Skeletal muscle satellite cell (primary cell): ENCODE measurements around the gene PRKCB.

ENCODE experiments used
- H3K27me3 ChIP-seq: 2 replicates; pipeline ENCODE4 v1.7.0; 2013; ENCODE audit warnings: low read length; ENCODE audit not compliant: control insufficient read depth, insufficient read depth
- H3K36me3 ChIP-seq: 2 replicates; pipeline ENCODE4 v1.7.0; 2013; ENCODE audit warnings: mild to moderate bottlenecking, control low read depth, low read length; ENCODE audit not compliant: insufficient read depth
- H3K4me1 ChIP-seq: 2 replicates; pipeline ENCODE4 v1.7.0; 2013; ENCODE audit warnings: low read length; ENCODE audit not compliant: control insufficient read depth, insufficient read depth
- H3K4me2 ChIP-seq: 2 replicates; pipeline ENCODE4 v1.7.0; 2013; ENCODE audit warnings: mild to moderate bottlenecking, low read length
- H3K4me3 ChIP-seq: 2 replicates; pipeline ENCODE4 v1.7.0; 2013; ENCODE audit warnings: low read length
- H3K9ac ChIP-seq: 2 replicates; pipeline ENCODE4 v1.7.0; 2013; ENCODE audit warnings: mild to moderate bottlenecking, low read depth, low read length, moderate library complexity
- H3K9me3 ChIP-seq: replicated peaks from 2 replicates; pipeline ENCODE4 v1.7.0; 2013; ENCODE audit warnings: mild to moderate bottlenecking, control low read depth, low read length

Gene PRKCB

GRCh38 chr16:24135624-24136565, 300.1 kb downstream of the PRKCB start:
- Histone ChIP-seq H3K9ac (no peak overlapping the region), H3K36me3 (no peaks in the 10 kb centered on the region), H3K4me1 (no peaks in the 10 kb centered on the region), H3K4me2 (no peak overlapping the region), H3K9me3 (peaks cover 2% of the 10 kb centered on the region), H3K4me3 (no peak overlapping the region), H3K27me3 (no peaks in the 10 kb centered on the region)

GRCh38 chr16:24138024-24138423, 302.2 kb downstream of the PRKCB start:
- Histone ChIP-seq H3K27me3 (no peaks in the 10 kb centered on the region), H3K4me2 (no peak overlapping the region), H3K36me3 (no peaks in the 10 kb centered on the region)

GRCh38 chr16:24138575-24138974, 302.8 kb downstream of the PRKCB start:
- H3K27me3 ChIP-seq: no peaks in the 10 kb centered on the region
- H3K9ac ChIP-seq: no peak overlapping the region
- no peaks in the 10 kb centered on the region for H3K36me3 ChIP-seq
- no peak overlapping the region for H3K4me2 ChIP-seq
- no peak overlapping the region for H3K4me3 ChIP-seq
- no peaks in the 10 kb centered on the region for H3K4me1 ChIP-seq
- peaks cover 2% of the 10 kb centered on the region for H3K9me3 ChIP-seq

More at GRCh38 chr16:24138024-24138423, 302.2 kb downstream of the PRKCB start:
- H3K9me3 ChIP-seq: peaks cover 2% of the 10 kb centered on the region
- H3K4me1 ChIP-seq: no peaks in the 10 kb centered on the region
- no peak overlapping the region for H3K9ac ChIP-seq
- no peak overlapping the region for H3K4me3 ChIP-seq

- Histone ChIP-seq H3K9ac (no peak overlapping the region), H3K27me3 (no peaks in the 10 kb centered on the region), H3K36me3 (no peaks in the 10 kb centered on the region), H3K4me2 (no peak overlapping the region), H3K9me3 (peaks cover 2% of the 10 kb centered on the region), H3K4me1 (no peaks in the 10 kb centered on the region), H3K4me3 (no peak overlapping the region)
Observed at GRCh38 chr16:24139282-24139681, 303.5 kb downstream of the PRKCB start.

DNA sequence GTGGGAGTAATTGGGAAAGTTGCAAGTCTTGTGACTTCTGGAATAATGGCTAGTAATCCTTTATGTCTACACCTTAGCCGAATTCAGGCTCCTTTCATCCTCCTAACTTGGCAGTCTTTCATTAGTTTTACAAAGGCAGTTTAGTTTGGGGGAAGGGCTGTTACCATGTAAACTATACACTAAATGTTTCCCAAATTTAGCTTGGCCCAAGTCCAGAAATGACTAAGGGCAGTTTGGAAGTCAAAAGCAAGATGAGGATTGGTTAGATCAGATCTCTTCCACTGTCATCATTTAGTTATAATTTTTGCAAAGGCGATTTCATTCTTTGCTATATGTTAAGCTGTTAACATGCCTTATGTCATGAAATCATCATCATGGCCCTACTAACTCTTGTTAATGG, 304.9 kb downstream of the PRKCB start:
- no peaks in the 10 kb centered on the region for H3K36me3 ChIP-seq

GRCh38 chr16:24141466-24141865, 305.7 kb downstream of the PRKCB start:
- no peaks in the 10 kb centered on the region for H3K4me1 ChIP-seq

More for the DNA sequence above, 304.9 kb downstream of the PRKCB start:
- no peaks in the 10 kb centered on the region for H3K27me3 ChIP-seq
- H3K4me3 ChIP-seq: no peak overlapping the region
- no peaks in the 10 kb centered on the region for H3K4me1 ChIP-seq
- peaks cover 2% of the 10 kb centered on the region for H3K9me3 ChIP-seq
- no peak overlapping the region for H3K9ac ChIP-seq
- H3K4me2 ChIP-seq: no peak overlapping the region

GRCh38 chr16:24141917-24142316, 306.1 kb downstream of the PRKCB start:
- Histone ChIP-seq H3K4me2 (no peak overlapping the region), H3K4me3 (no peak overlapping the region), H3K27me3 (no peaks in the 10 kb centered on the region), H3K4me1 (no peaks in the 10 kb centered on the region), H3K36me3 (no peaks in the 10 kb centered on the region), H3K9me3 (peaks cover 2% of the 10 kb centered on the region), H3K9ac (no peak overlapping the region)

More at GRCh38 chr16:24141466-24141865, 305.7 kb downstream of the PRKCB start:
- Histone ChIP-seq H3K36me3 (no peaks in the 10 kb centered on the region), H3K9ac (no peak overlapping the region), H3K27me3 (no peaks in the 10 kb centered on the region), H3K9me3 (peaks cover 2% of the 10 kb centered on the region), H3K4me2 (no peak overlapping the region), H3K4me3 (no peak overlapping the region)

DNA sequence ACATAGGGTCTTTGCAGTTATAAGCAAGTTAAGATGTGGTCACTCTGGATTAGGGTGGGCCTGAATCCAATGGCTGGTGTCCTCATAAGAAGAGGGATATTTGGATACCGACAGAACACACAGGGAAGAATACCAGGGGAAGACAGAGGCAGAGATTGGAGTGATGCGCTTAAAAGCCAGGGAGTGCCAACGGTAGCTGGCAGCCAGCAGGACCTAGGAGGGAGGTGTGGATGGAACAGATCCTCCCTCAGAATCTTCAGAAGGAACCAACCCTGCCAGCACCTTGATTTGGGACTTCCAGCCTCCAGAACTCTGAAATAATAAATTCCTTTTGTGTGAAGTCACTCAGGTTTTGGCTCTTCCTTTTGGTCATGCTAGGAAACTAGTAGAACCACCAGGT, 310.1 kb downstream of the PRKCB start:
- Histone ChIP-seq H3K4me1 (no peaks in the 10 kb centered on the region), H3K4me3 (no peak overlapping the region), H3K4me2 (no peak overlapping the region), H3K9ac (no peak overlapping the region), H3K9me3 (no peaks in the 10 kb centered on the region), H3K36me3 (no peaks in the 10 kb centered on the region), H3K27me3 (no peaks in the 10 kb centered on the region)

- Histone ChIP-seq H3K27me3 (no peaks in the 10 kb centered on the region), H3K4me2 (no peak overlapping the region), H3K4me3 (no peak overlapping the region), H3K9me3 (no peaks in the 10 kb centered on the region), H3K9ac (no peak overlapping the region), H3K36me3 (no peaks in the 10 kb centered on the region), H3K4me1 (no peaks in the 10 kb centered on the region)
Observed at GRCh38 chr16:24146518-24146917, 310.7 kb downstream of the PRKCB start.

DNA sequence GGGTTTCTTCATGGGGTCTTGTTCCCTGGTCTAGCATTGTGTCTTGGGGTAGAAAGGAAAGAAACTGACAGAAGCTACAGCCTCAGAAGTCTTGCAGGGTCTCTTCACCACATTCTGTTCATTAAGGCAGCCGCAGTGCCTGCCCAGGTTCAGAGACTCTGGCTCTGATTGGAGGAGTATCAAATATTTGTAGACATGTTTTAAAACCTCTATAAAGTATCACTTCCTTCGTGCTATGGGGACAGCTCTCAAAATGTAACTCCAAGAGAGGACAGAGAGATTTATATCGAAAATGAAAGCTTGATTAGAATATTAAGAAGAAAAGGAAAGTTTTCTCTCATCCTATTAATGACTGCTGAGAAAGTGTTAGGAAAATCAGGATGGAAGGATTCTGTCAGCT, 313.3 kb downstream of the PRKCB start:
- no peak overlapping the region for H3K4me3 ChIP-seq
- no peak overlapping the region for H3K4me2 ChIP-seq
- H3K9ac ChIP-seq: no peak overlapping the region
- H3K27me3 ChIP-seq: no peaks in the 10 kb centered on the region
- no peaks in the 10 kb centered on the region for H3K4me1 ChIP-seq
- no peaks in the 10 kb centered on the region for H3K9me3 ChIP-seq
- no peaks in the 10 kb centered on the region for H3K36me3 ChIP-seq

DNA sequence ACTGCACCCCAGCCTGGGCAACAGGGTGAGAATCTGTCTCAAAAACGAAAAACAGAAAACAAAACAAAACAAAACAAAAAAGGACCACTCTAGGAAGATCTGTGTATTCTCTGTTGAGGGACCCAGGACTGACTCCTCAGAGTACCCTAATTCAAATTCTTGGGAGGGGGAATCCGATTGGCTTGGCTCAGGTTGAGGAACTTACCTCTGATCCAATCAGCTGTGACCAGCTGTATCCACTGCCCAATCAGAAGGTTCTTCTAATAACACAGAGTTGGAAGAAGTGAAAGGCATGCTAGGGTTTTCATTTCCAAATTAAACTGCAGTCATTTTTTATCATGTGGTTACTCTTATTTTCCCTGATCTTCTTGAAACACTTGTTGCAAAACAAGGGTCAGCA, 314.5 kb downstream of the PRKCB start:
- no peak overlapping the region for H3K4me2 ChIP-seq
- no peak overlapping the region for H3K9ac ChIP-seq
- no peaks in the 10 kb centered on the region for H3K9me3 ChIP-seq
- no peaks in the 10 kb centered on the region for H3K4me1 ChIP-seq
- no peaks in the 10 kb centered on the region for H3K27me3 ChIP-seq
- no peaks in the 10 kb centered on the region for H3K36me3 ChIP-seq
- H3K4me3 ChIP-seq: no peak overlapping the region

- H3K36me3 ChIP-seq: no peaks in the 10 kb centered on the region
- H3K27me3 ChIP-seq: no peaks in the 10 kb centered on the region
- no peak overlapping the region for H3K9ac ChIP-seq
- no peaks in the 10 kb centered on the region for H3K9me3 ChIP-seq
- no peak overlapping the region for H3K4me2 ChIP-seq
- no peak overlapping the region for H3K4me3 ChIP-seq
- H3K4me1 ChIP-seq: no peaks in the 10 kb centered on the region
Observed at GRCh38 chr16:24151482-24151939, 315.7 kb downstream of the PRKCB start.
